GM12878 (cell line): ENCODE results near the gene WWC2. TPM values are rescaled to one million over a fixed set of nuclear protein-coding genes. Genes with fewer than 3 reads are reported as not detected.

Experiments used
- ATAC-seq: fragments of 200-7000 bp; cut with Tn5 transposase; 3 replicates; pipeline ENCODE4 v1.9.1; 2020; ENCODE audit warnings: mild to moderate bottlenecking, moderate library complexity
- BruUV-seq: library from RNA; stranded (reverse); fragments of 400-500 nt; replicated peaks from 2 replicates; lab custom pipeline; 2021; lab: Mats Ljungman, UMichigan
- CTCF ChIA-PET: fragments of 300-600 bp; sonication (Branson Sonifier 250); formaldehyde crosslinking; extraction: SDS; loops from one replicate; lab custom pipeline; 2021; ENCODE audit warnings: inconsistent platforms; lab: Yijun Ruan, JAX
- POLR2A ChIA-PET: fragments of 350-600 bp; formaldehyde crosslinking; extraction: SDS; loops from one replicate; lab custom pipeline; 2021; ENCODE audit warnings: inconsistent platforms; lab: Charles Lee
- RAD21 ChIA-PET: fragments of 300-600 bp; sonication (Branson Sonifier 250); formaldehyde crosslinking; loops from one replicate; lab custom pipeline; 2023; ENCODE audit warnings: antibody characterized with exemption; ENCODE audit not compliant: unreplicated experiment; lab: Charles Lee
- SMC1A ChIA-PET: fragments of 300-600 bp; sonication (Branson Sonifier 250); formaldehyde crosslinking; loops from one replicate; lab custom pipeline; 2023; ENCODE audit not compliant: unreplicated experiment, uncharacterized antibody; lab: Charles Lee
- DNase-seq: peaks from one replicate; pipeline ENCODE4 v3.0.0-alpha.2; 2011; ENCODE audit warnings: low read depth, low spot score
- FAIRE-seq: peaks from 3 replicates; lab custom pipeline; 2011; peaks lifted over from hg19 to GRCh38; lab: Jason Lieb, UNC
- H2AFZ ChIP-seq: 2 replicates; pipeline ENCODE4 v1.6.0; 2011; ENCODE audit warnings: low read depth, low read length, control low read depth; ENCODE audit not compliant: control insufficient read depth
- H3K27ac ChIP-seq: 2 replicates; pipeline ENCODE4 v1.5.1; 2011; ENCODE audit warnings: control low read depth; ENCODE audit not compliant: control insufficient read depth, insufficient read depth
- H3K27me3 ChIP-seq, 2 experiments: replicated peaks in 1 of 2; 2 replicates each; pipeline versions ENCODE4 v1.6.0 to v1.6.1; 2011; ENCODE audit warnings: low read length in 1 of 2; ENCODE audit not compliant: control insufficient read depth in 2 of 2, insufficient read depth in 2 of 2
- H3K36me3 ChIP-seq, 2 experiments: 2 replicates each; pipeline ENCODE4 v1.5.1; 2011; ENCODE audit warnings: low read length in 1 of 2; ENCODE audit not compliant: control insufficient read depth in 2 of 2, insufficient read depth in 2 of 2
- H3K4me1 ChIP-seq: 2 replicates; pipeline ENCODE4 v1.6.1; 2011; ENCODE audit warnings: mild to moderate bottlenecking, low read length, moderate library complexity, mixed read lengths; ENCODE audit not compliant: control insufficient read depth, insufficient read depth
- H3K4me2 ChIP-seq: 2 replicates; pipeline ENCODE4 v1.6.0; 2011; ENCODE audit warnings: control low read depth; ENCODE audit not compliant: control insufficient read depth, insufficient read depth
- H3K4me3 ChIP-seq: fragments of 200-600 bp; sonication (generic); 2 replicates; pipeline ENCODE4 v1.5.1; 2016
- H3K79me2 ChIP-seq: 2 replicates; pipeline ENCODE4 v1.6.0; 2011; ENCODE audit warnings: low read length; ENCODE audit not compliant: control insufficient read depth, insufficient read depth
- H3K9ac ChIP-seq: 2 replicates; pipeline ENCODE4 v1.8.0; 2011; ENCODE audit warnings: low read length, control low read depth, mixed read lengths; ENCODE audit not compliant: control insufficient read depth, insufficient read depth
- H3K9me3 ChIP-seq: replicated peaks from 3 replicates; pipeline ENCODE4 v1.5.1; 2011; ENCODE audit warnings: mild to moderate bottlenecking, low read length; ENCODE audit not compliant: control insufficient read depth, insufficient read depth
- H4K20me1 ChIP-seq: 2 replicates; pipeline ENCODE4 v1.6.0; 2011; ENCODE audit not compliant: control insufficient read depth, insufficient read depth
- CBX5 ChIP-seq: sonication (generic); IDR thresholded peaks from 2 replicates; pipeline ENCODE4 v1.6.1; 2016; ENCODE audit warnings: low read depth, moderate library complexity, mild to moderate bottlenecking, inconsistent platforms
- HCFC1 ChIP-seq: fragments of 150-350 bp; IDR thresholded peaks from 2 replicates; pipeline ENCODE4 v1.6.1; 2014; ENCODE audit warnings: low read length
- HDAC2 ChIP-seq: fragments of 200-600 bp; sonication (generic); IDR thresholded peaks from 2 replicates; pipeline ENCODE4 v1.6.1; 2017
- RBBP5 ChIP-seq: fragments of 200-600 bp; sonication (generic); conservative IDR thresholded peaks from 2 replicates; pipeline ENCODE4 v1.6.1; 2016
- SUPT20H ChIP-seq: IDR thresholded peaks from 2 replicates; pipeline ENCODE4 v1.6.1; 2011; ENCODE audit warnings: low read depth, mild to moderate bottlenecking, low read length, moderate library complexity, borderline replicate concordance; ENCODE audit not compliant: control insufficient read depth
- WGBS: methylation state at CpG from one replicate; pipeline ENCODE4 v1.1.6; 2016; ENCODE audit warnings: low lambda C conversion rate; ENCODE audit not compliant: insufficient replicate concordance, insufficient coverage; ENCODE audit errors: missing lambda C conversion rate; 5-methylcytosine and 5-hydroxymethylcytosine counted together
- in situ Hi-C: fragments of 300-500 bp; cut with MboI; formaldehyde crosslinking; loops from 9 replicates; pipeline ENCODE4 v1.14.3; 2018; ENCODE audit warnings: mixed read lengths
- intact Hi-C: fragments of 100-400 bp; cut with micrococcal nuclease; formaldehyde crosslinking; loops from one replicate; pipeline ENCODE4 v1.14.2; 2022; ENCODE audit not compliant: unreplicated experiment
- polyA plus RNA-seq, 11 experiments: library from polyadenylated mRNA; depleted of rRNA in 4 of 11; unstranded in 6 of 11; stranded (reverse) in 5 of 11; fragments of >200 nt; fragmentation: Nextera tagmentation in 4 of 11; fragmentation: Illumina TruSeq in 1 of 11; extraction: Ambion mirVana in 4 of 11; extraction: Trizol in 1 of 11; gene quantifications; 1 replicate in 1 of 11; 2 replicates in 10 of 11; pipeline versions ENCODE4 v1.2.1 to v1.2.3, GENCODE V29; 2011 to 2016; ENCODE audit warnings: inconsistent platforms in 2 of 11, missing spikeins in 2 of 11, low read depth in 1 of 11
- total RNA-seq, 4 experiments: library from RNA; depleted of rRNA in 3 of 4; stranded (reverse); fragments of >200 nt in 3 of 4; fragmentation: Illumina TruSeq in 1 of 4; extraction: Trizol in 1 of 4; gene quantifications; 2 replicates each; pipeline versions ENCODE4 v1.2.1 to v1.2.3, GENCODE V29; 2013 to 2021
- TF ChIP-seq, protein P1 (sequence below): fragments of 450-650 bp; IDR thresholded peaks from 2 replicates; pipeline ENCODE4 v1.6.1; 2016; ENCODE audit warnings: mild to moderate bottlenecking
- TF ChIP-seq, protein P2 (sequence below): fragments of 450-650 bp; IDR thresholded peaks from 2 replicates; pipeline ENCODE4 v1.6.1; 2017; ENCODE audit warnings: mild to moderate bottlenecking, moderate library complexity
- TF ChIP-seq, protein P3 (sequence below): IDR thresholded peaks from 2 replicates; pipeline ENCODE4 v1.6.1; 2011; ENCODE audit warnings: borderline replicate concordance, low read depth, mild to moderate bottlenecking, moderate library complexity, low read length; ENCODE audit not compliant: insufficient read depth, poor library complexity, severe bottlenecking
- TF ChIP-seq, protein P4 (sequence below): IDR thresholded peaks from 2 replicates; pipeline ENCODE4 v1.6.1; 2012; ENCODE audit warnings: low read length, inconsistent platforms

The WWC2 gene
- total and polyA plus RNA-seq, 10 of the 15 experiments (the other 5 are each of a cell fraction or from before 2014, with no cell fraction given): 0.02 to 0.72 (median 0.06) TPM; not detected in 3

DNA sequence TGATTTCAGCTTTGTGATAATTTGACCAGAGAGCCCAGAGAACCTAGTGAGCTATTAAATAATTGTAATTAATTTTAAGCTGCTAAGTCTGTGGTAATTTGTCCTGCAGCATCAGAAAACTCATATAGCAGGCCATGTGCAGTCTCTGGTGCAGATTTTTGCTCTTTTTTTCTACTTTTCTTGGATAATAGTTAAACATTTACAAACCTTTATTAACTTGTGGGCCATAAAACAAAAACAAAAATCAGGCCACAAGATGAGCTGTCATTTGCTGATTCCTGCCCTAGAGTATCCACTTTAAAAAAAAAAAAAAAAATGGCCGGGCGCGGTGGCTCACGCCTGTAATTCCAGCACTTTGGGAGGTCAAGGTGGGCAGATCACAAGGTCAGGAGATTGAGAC lies 121.2 kb downstream of the WWC2 start:
- TF ChIP-seq CBX5 (no peak), SUPT20H (no peak), HDAC2 (no peak), HCFC1 (no peak), RBBP5 (no peak)
- TF ChIP-seq, protein P1, sequence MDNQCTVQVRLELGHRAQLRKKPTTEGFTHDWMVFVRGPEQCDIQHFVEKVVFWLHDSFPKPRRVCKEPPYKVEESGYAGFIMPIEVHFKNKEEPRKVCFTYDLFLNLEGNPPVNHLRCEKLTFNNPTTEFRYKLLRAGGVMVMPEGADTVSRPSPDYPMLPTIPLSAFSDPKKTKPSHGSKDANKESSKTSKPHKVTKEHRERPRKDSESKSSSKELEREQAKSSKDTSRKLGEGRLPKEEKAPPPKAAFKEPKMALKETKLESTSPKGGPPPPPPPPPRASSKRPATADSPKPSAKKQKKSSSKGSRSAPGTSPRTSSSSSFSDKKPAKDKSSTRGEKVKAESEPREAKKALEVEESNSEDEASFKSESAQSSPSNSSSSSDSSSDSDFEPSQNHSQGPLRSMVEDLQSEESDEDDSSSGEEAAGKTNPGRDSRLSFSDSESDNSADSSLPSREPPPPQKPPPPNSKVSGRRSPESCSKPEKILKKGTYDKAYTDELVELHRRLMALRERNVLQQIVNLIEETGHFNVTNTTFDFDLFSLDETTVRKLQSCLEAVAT: no peak
- TF ChIP-seq, protein P2, sequence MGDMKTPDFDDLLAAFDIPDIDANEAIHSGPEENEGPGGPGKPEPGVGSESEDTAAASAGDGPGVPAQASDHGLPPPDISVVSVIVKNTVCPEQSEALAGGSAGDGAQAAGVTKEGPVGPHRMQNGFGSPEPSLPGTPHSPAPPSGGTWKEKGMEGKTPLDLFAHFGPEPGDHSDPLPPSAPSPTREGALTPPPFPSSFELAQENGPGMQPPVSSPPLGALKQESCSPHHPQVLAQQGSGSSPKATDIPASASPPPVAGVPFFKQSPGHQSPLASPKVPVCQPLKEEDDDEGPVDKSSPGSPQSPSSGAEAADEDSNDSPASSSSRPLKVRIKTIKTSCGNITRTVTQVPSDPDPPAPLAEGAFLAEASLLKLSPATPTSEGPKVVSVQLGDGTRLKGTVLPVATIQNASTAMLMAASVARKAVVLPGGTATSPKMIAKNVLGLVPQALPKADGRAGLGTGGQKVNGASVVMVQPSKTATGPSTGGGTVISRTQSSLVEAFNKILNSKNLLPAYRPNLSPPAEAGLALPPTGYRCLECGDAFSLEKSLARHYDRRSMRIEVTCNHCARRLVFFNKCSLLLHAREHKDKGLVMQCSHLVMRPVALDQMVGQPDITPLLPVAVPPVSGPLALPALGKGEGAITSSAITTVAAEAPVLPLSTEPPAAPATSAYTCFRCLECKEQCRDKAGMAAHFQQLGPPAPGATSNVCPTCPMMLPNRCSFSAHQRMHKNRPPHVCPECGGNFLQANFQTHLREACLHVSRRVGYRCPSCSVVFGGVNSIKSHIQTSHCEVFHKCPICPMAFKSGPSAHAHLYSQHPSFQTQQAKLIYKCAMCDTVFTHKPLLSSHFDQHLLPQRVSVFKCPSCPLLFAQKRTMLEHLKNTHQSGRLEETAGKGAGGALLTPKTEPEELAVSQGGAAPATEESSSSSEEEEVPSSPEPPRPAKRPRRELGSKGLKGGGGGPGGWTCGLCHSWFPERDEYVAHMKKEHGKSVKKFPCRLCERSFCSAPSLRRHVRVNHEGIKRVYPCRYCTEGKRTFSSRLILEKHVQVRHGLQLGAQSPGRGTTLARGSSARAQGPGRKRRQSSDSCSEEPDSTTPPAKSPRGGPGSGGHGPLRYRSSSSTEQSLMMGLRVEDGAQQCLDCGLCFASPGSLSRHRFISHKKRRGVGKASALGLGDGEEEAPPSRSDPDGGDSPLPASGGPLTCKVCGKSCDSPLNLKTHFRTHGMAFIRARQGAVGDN: no peak
- TF ChIP-seq, protein P3, sequence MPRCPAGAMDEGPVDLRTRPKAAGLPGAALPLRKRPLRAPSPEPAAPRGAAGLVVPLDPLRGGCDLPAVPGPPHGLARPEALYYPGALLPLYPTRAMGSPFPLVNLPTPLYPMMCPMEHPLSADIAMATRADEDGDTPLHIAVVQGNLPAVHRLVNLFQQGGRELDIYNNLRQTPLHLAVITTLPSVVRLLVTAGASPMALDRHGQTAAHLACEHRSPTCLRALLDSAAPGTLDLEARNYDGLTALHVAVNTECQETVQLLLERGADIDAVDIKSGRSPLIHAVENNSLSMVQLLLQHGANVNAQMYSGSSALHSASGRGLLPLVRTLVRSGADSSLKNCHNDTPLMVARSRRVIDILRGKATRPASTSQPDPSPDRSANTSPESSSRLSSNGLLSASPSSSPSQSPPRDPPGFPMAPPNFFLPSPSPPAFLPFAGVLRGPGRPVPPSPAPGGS: no peak
- TF ChIP-seq, protein P4, sequence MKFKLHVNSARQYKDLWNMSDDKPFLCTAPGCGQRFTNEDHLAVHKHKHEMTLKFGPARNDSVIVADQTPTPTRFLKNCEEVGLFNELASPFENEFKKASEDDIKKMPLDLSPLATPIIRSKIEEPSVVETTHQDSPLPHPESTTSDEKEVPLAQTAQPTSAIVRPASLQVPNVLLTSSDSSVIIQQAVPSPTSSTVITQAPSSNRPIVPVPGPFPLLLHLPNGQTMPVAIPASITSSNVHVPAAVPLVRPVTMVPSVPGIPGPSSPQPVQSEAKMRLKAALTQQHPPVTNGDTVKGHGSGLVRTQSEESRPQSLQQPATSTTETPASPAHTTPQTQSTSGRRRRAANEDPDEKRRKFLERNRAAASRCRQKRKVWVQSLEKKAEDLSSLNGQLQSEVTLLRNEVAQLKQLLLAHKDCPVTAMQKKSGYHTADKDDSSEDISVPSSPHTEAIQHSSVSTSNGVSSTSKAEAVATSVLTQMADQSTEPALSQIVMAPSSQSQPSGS: no peak
- Histone ChIP-seq H3K4me1 (no peaks in the 10 kb centered on the region), H3K9me3 (no peaks in the 10 kb centered on the region), H3K4me2 (no peak overlapping the region), H3K79me2 (no peaks in the 10 kb centered on the region), H4K20me1 (no peaks in the 10 kb centered on the region), H3K4me3 (no peak overlapping the region), H3K27ac (no peak overlapping the region), H3K27me3 (no peaks in the 10 kb centered on the region; a peak in 1 of 4 replicates), H2AFZ (no peak overlapping the region), H3K36me3 (no peaks in the 10 kb centered on the region), H3K9ac (no peak overlapping the region)
- ChIA-PET SMC1A (no interaction called here), POLR2A (interaction anchor here (0.7 kb wide), 1 partner anchor 257 kb away, joined by 3 read pairs; no protein-coding TSS in a partner anchor), RAD21 (no interaction called here), CTCF (no interaction called here)
- in situ Hi-C loops (no loop called here), intact Hi-C loops (no loop called here)
- 83% methylated on average over 4 of the region's 4 CpGs for WGBS
- no peak for FAIRE-seq
- no peak for DNase-seq
- ATAC-seq: no peak
- BruUV-seq: no TSS peak
